Ishikawa (cell line): ENCODE measurements around the gene POGLUT3.

ENCODE experiments used
- CEBPB ChIP-seq: IDR thresholded peaks from 2 replicates; pipeline ENCODE4 v1.6.1; 2012
- CREB1 ChIP-seq: IDR thresholded peaks from 2 replicates; pipeline ENCODE4 v1.6.1; 2012; ENCODE audit warnings: low read depth
- EGR1 ChIP-seq: IDR thresholded peaks from 2 replicates; pipeline ENCODE4 v1.6.1; 2012
- EP300 ChIP-seq: IDR thresholded peaks from 2 replicates; pipeline ENCODE4 v1.6.1; 2012; ENCODE audit warnings: borderline replicate concordance
- MAX ChIP-seq: IDR thresholded peaks from 2 replicates; pipeline ENCODE4 v1.6.1; 2012
- RAD21 ChIP-seq: IDR thresholded peaks from 2 replicates; pipeline ENCODE4 v1.6.1; 2012; ENCODE audit warnings: low read depth
- TAF1 ChIP-seq: IDR thresholded peaks from 2 replicates; pipeline ENCODE4 v1.6.1; 2012; ENCODE audit warnings: low read depth, mild to moderate bottlenecking
- TCF12 ChIP-seq: IDR thresholded peaks from 2 replicates; pipeline ENCODE4 v1.6.1; 2012; ENCODE audit warnings: low read depth
- TEAD4 ChIP-seq: IDR thresholded peaks from 2 replicates; pipeline ENCODE4 v1.6.1; 2012
- USF1 ChIP-seq: IDR thresholded peaks from 2 replicates; pipeline ENCODE4 v1.6.1; 2012
- TF ChIP-seq, protein P1 (sequence below): IDR thresholded peaks from 2 replicates; pipeline ENCODE4 v1.6.1; 2012; ENCODE audit warnings: low read depth, mild to moderate bottlenecking

DNA sequence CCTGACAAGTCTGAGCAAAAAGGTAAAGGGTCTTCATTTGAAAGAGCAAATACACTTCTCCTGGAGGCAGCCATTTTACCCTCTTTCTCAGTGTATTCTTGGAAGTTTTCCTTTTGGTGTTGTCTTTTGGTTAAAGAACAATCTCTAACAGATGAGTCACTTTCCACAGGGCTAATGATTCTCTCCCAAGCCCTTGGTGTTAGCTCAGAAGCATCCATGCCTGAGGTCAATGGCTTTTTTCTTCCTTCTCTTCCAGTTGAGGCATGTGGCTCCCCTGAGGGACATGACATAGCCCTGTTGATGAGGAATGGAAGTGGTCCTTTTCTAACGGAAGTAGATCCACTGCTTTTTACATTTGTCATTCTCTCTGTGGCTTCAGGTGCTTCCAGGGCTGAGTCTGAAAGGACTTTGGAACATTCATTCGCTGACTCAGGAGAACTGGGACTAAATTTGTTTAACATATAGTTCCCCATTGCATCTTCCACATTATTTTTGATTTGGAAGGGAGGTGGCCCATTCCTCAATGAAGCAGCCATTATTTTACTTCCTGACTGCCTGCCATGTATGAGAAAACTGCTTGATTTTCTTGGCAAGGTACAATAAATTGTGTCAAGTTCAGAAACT, 13.8 kb upstream of the POGLUT3 start:
- TF ChIP-seq, protein P1, sequence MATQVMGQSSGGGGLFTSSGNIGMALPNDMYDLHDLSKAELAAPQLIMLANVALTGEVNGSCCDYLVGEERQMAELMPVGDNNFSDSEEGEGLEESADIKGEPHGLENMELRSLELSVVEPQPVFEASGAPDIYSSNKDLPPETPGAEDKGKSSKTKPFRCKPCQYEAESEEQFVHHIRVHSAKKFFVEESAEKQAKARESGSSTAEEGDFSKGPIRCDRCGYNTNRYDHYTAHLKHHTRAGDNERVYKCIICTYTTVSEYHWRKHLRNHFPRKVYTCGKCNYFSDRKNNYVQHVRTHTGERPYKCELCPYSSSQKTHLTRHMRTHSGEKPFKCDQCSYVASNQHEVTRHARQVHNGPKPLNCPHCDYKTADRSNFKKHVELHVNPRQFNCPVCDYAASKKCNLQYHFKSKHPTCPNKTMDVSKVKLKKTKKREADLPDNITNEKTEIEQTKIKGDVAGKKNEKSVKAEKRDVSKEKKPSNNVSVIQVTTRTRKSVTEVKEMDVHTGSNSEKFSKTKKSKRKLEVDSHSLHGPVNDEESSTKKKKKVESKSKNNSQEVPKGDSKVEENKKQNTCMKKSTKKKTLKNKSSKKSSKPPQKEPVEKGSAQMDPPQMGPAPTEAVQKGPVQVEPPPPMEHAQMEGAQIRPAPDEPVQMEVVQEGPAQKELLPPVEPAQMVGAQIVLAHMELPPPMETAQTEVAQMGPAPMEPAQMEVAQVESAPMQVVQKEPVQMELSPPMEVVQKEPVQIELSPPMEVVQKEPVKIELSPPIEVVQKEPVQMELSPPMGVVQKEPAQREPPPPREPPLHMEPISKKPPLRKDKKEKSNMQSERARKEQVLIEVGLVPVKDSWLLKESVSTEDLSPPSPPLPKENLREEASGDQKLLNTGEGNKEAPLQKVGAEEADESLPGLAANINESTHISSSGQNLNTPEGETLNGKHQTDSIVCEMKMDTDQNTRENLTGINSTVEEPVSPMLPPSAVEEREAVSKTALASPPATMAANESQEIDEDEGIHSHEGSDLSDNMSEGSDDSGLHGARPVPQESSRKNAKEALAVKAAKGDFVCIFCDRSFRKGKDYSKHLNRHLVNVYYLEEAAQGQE: no peak
- TF ChIP-seq CREB1 (no peak), MAX (no peak), USF1 (no peak), RAD21 (no peak), EP300 (no peak), EGR1 (no peak), CEBPB (no peak), TAF1 (no peak), TCF12 (no peak), TEAD4 (no peak)
